GM23338 (cell line): ENCODE data around the gene CDHR2. TPM values are rescaled to one million over a fixed set of nuclear protein-coding genes. Genes with fewer than 3 reads are reported as not detected.

Source experiments
- ATAC-seq: fragments of 200-7000 bp; cut with Tn5 transposase; 3 replicates; pipeline ENCODE4 v1.9.1; 2020
- DNase-seq: peaks from one replicate; pipeline ENCODE4 v3.0.0-alpha.2; 2015; ENCODE audit warnings: low spot score
- H2AFZ ChIP-seq: fragments of 200-600 bp; sonication (generic); 2 replicates; pipeline ENCODE4 v1.8.0; 2016; ENCODE audit warnings: antibody characterized with exemption, mild to moderate bottlenecking, moderate library complexity
- H3F3A ChIP-seq: fragments of 200-600 bp; sonication (generic); replicated peaks from 2 replicates; pipeline ENCODE4 v1.8.0; 2017; ENCODE audit warnings: antibody characterized with exemption, mixed run types, low read depth
- H3K27ac ChIP-seq: fragments of 200-600 bp; sonication (generic); 2 replicates; pipeline ENCODE4 v1.6.1; 2016; ENCODE audit warnings: low read depth
- H3K27me3 ChIP-seq: fragments of 200-600 bp; sonication (generic); 2 replicates; pipeline ENCODE4 v1.8.0; 2016; ENCODE audit warnings: mild to moderate bottlenecking, mixed run types, moderate library complexity; ENCODE audit not compliant: insufficient read depth
- H3K36me3 ChIP-seq: fragments of 200-600 bp; sonication (generic); 2 replicates; pipeline ENCODE4 v1.8.0; 2016; ENCODE audit warnings: mild to moderate bottlenecking; ENCODE audit not compliant: insufficient read depth
- H3K4me1 ChIP-seq: fragments of 200-600 bp; sonication (generic); 2 replicates; pipeline ENCODE4 v1.8.0; 2016; ENCODE audit warnings: mild to moderate bottlenecking, moderate library complexity; ENCODE audit not compliant: insufficient read depth
- H3K4me2 ChIP-seq: fragments of 200-600 bp; sonication (generic); 2 replicates; pipeline ENCODE4 v1.7.1; 2017; ENCODE audit warnings: mixed run types
- H3K4me3 ChIP-seq: fragments of 200-600 bp; sonication (generic); 2 replicates; pipeline ENCODE4 v1.6.1; 2016; ENCODE audit warnings: mixed run types
- H3K79me2 ChIP-seq: fragments of 200-600 bp; sonication (generic); replicated peaks from 2 replicates; pipeline ENCODE4 v1.8.0; 2017; ENCODE audit warnings: mild to moderate bottlenecking; ENCODE audit not compliant: insufficient read depth
- H3K9me2 ChIP-seq: fragments of 200-600 bp; sonication (generic); 2 replicates; pipeline ENCODE4 v1.8.0; 2017; ENCODE audit not compliant: insufficient read depth
- H4K20me1 ChIP-seq: fragments of 200-600 bp; sonication (generic); replicated peaks from 2 replicates; pipeline ENCODE4 v1.8.0; 2017; ENCODE audit warnings: mild to moderate bottlenecking; ENCODE audit not compliant: insufficient read depth
- H3K27ac Mint-ChIP-seq: 2 replicates; pipeline ENCODE4 v1.8.0; 2020; ENCODE audit warnings: inconsistent platforms, mild to moderate bottlenecking, moderate library complexity, mixed read lengths
- H3K27me3 Mint-ChIP-seq: 3 replicates; pipeline ENCODE4 v1.8.0; 2022; ENCODE audit warnings: low read depth, mild to moderate bottlenecking, moderate library complexity, mixed read lengths, inconsistent platforms; ENCODE audit not compliant: insufficient read depth, poor library complexity
- H3K36me3 Mint-ChIP-seq: 3 replicates; pipeline ENCODE4 v1.8.0; 2021; ENCODE audit warnings: low read depth, mild to moderate bottlenecking, inconsistent platforms, moderate library complexity, mixed read lengths
- H3K4me1 Mint-ChIP-seq: 3 replicates; pipeline ENCODE4 v1.8.0; 2020; ENCODE audit warnings: mild to moderate bottlenecking, inconsistent platforms, mixed read lengths
- H3K4me3 Mint-ChIP-seq: 3 replicates; pipeline ENCODE4 v1.8.0; 2021; ENCODE audit warnings: moderate library complexity, mild to moderate bottlenecking, inconsistent platforms, mixed read lengths
- H3K9me3 Mint-ChIP-seq: 3 replicates; pipeline ENCODE4 v1.8.0; 2020; ENCODE audit warnings: moderate library complexity, mild to moderate bottlenecking, inconsistent platforms, mixed read lengths
- CREB1 ChIP-seq: fragments of 250-450 bp; sonication (Bioruptor Pico); IDR thresholded peaks from 2 replicates; pipeline ENCODE4 v1.5.0; 2020; ENCODE audit warnings: low read depth, mild to moderate bottlenecking, moderate library complexity
- EZH2 ChIP-seq: fragments of 200-600 bp; sonication (generic); IDR thresholded peaks from one replicate; pipeline ENCODE4 v1.8.0; 2017; ENCODE audit warnings: antibody characterized with exemption, mild to moderate bottlenecking, low read depth; ENCODE audit not compliant: unreplicated experiment
- EZH2phosphoT487 ChIP-seq: fragments of 200-600 bp; sonication (generic); IDR thresholded peaks from one replicate; pipeline ENCODE4 v1.8.1; 2018; ENCODE audit warnings: antibody characterized with exemption; ENCODE audit not compliant: unreplicated experiment
- JUNB ChIP-seq: IDR thresholded peaks from one replicate; pipeline ENCODE4 v1.6.1; 2016; ENCODE audit warnings: antibody characterized with exemption; ENCODE audit not compliant: unreplicated experiment
- NANOG ChIP-seq: IDR thresholded peaks from 2 replicates; pipeline ENCODE4 v1.6.1; 2016; ENCODE audit warnings: antibody characterized with exemption, borderline replicate concordance
- POLR2AphosphoS5 ChIP-seq: IDR thresholded peaks from 2 replicates; pipeline ENCODE4 v1.6.1; 2016; ENCODE audit warnings: antibody characterized with exemption, low read depth
- STAT1 ChIP-seq: IDR thresholded peaks from one replicate; pipeline ENCODE4 v1.6.1; 2016; ENCODE audit warnings: antibody characterized with exemption; ENCODE audit not compliant: unreplicated experiment
- ZNF114 ChIP-seq: fragments of 250-450 bp; sonication (Bioruptor Pico); IDR thresholded peaks from 2 replicates; pipeline ENCODE4 v1.5.0; 2020; ENCODE audit warnings: mild to moderate bottlenecking, moderate library complexity
- ZNF331 ChIP-seq: fragments of 250-450 bp; sonication (Bioruptor Pico); IDR thresholded peaks from 2 replicates; pipeline ENCODE4 v1.5.0; 2020; ENCODE audit warnings: low read depth, mild to moderate bottlenecking, moderate library complexity
- polyA plus RNA-seq: library from polyadenylated mRNA; unstranded; fragments of >200 nt; fragmentation: Nextera tagmentation; extraction: Ambion mirVana; gene quantifications from 2 replicates; pipeline ENCODE4 v1.2.1, GENCODE V29; 2016
- total RNA-seq: library from RNA; depleted of rRNA; stranded (reverse); fragments of >200 nt; shearing (Covaris generic); gene quantifications from 2 replicates; pipeline ENCODE4 v1.2.3, GENCODE V29; 2014
- TF ChIP-seq, protein P1 (sequence below): fragments of 250-450 bp; sonication (Bioruptor Pico); IDR thresholded peaks from 2 replicates; pipeline ENCODE4 v1.5.0; 2020; ENCODE audit warnings: mild to moderate bottlenecking, moderate library complexity
- TF ChIP-seq, protein P2 (sequence below), 2 experiments: fragments of 200-600 bp in 1 of 2; sonication (generic) in 1 of 2; conservative IDR thresholded peaks; 2 replicates each; pipeline versions ENCODE4 v1.5.1 to v1.6.1; 2016 to 2017; ENCODE audit warnings: antibody characterized with exemption in 2 of 2, low read depth in 2 of 2, mild to moderate bottlenecking in 2 of 2, moderate library complexity in 1 of 2
- TF ChIP-seq, protein P3 (sequence below): IDR thresholded peaks from 2 replicates; pipeline ENCODE4 v1.6.1; 2016; ENCODE audit warnings: antibody characterized with exemption

Gene CDHR2
- total and polyA plus RNA-seq, 2 experiments from 2014 or later = not detected

DNA sequence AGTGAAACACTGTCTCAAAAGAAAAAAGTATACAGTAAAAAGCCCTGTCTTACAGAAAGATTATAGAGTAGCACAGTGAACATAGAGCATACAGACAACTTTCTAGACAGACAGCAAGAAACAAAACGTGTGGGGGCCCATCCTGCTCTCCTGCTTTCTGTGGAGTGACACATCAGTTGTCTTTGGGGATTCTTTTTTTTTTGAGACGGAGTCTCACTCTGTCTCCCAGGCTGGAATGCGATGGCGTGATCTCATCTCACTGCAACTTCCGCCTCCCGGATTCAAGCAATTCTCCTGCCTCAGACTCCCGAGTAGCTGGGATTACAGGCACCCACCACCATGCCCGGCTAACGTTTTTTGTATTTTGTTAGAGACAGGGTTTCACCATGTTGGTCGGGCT, 14.9 kb downstream of the CDHR2 start:
- no peak overlapping the region for H3K27ac ChIP-seq
- no peak for DNase-seq
- no peak for ATAC-seq
- no peaks in the 10 kb centered on the region for H3K9me2 ChIP-seq
- peaks cover 10% of the 10 kb centered on the region for H3K4me1 Mint-ChIP-seq
- H3K4me3 ChIP-seq = no peak overlapping the region
- no peak overlapping the region for H3K27ac Mint-ChIP-seq
- peaks cover 20% of the 10 kb centered on the region for H3K27me3 Mint-ChIP-seq
- no peaks in the 10 kb centered on the region for H3F3A ChIP-seq
- H4K20me1 ChIP-seq = no peaks in the 10 kb centered on the region
- no peaks in the 10 kb centered on the region for H3K27me3 ChIP-seq
- H3K36me3 ChIP-seq = no peaks in the 10 kb centered on the region
- H3K36me3 Mint-ChIP-seq = no peaks in the 10 kb centered on the region
- no peak overlapping the region for H2AFZ ChIP-seq
- H3K4me2 ChIP-seq = no peak overlapping the region
- H3K4me3 Mint-ChIP-seq = no peak overlapping the region
- H3K9me3 Mint-ChIP-seq = peaks cover 4% of the 10 kb centered on the region; the same call in 1 of the 3 replicates
- TF ChIP-seq NANOG (no peak), STAT1 (no peak)
- H3K79me2 ChIP-seq = no peaks in the 10 kb centered on the region
- H3K4me1 ChIP-seq = peaks cover 5% of the 10 kb centered on the region; the same call in 1 of the 2 replicates

DNA sequence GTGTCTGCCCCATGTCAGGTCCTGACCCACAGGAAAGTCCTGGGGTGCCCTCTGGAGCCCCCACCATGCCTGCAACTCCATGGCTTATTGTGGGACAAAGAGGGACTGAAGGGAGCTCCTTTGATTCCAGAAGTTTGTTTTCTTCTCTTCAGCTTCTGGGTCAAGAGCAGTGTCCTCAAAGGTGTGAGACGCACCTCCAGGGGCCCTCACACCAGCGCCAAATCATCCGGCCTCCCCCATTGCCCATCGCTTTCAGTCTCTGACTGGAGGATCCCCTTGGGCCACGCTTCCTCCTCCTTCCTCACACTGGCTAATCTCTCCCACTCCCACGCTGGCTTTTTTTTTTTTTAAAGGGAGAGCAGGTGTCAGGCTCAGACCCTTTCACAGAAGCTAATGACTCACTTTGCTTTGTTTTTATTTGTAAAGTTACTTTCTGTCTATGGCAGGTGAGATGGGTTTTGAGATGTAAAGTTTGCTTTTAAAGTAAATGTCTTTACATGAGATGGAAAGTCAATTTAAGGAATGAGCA, 16.7 kb downstream of the CDHR2 start:
- Histone ChIP-seq H2AFZ (no peak overlapping the region), H3K27ac (no peak overlapping the region), H3K27me3 (no peaks in the 10 kb centered on the region), H3K36me3 (no peaks in the 10 kb centered on the region), H3K4me2 (no peak overlapping the region), H4K20me1 (no peaks in the 10 kb centered on the region), H3K9me2 (no peaks in the 10 kb centered on the region), H3K79me2 (no peaks in the 10 kb centered on the region), H3F3A (no peaks in the 10 kb centered on the region), H3K4me1 (no peaks in the 10 kb centered on the region), H3K4me3 (no peak overlapping the region)
- H3K36me3 Mint-ChIP-seq = no peaks in the 10 kb centered on the region
- peaks cover 16% of the 10 kb centered on the region for H3K27me3 Mint-ChIP-seq
- peaks cover 3% of the 10 kb centered on the region; the same call in 2 of the 3 replicates for H3K4me1 Mint-ChIP-seq
- ATAC-seq = no peak
- no peak overlapping the region for H3K27ac Mint-ChIP-seq
- no peak overlapping the region for H3K4me3 Mint-ChIP-seq
- no peak for DNase-seq
- 0 out of 3 replicates have a peak, but pooled peaks cover 2% of the 10 kb centered on the region for H3K9me3 Mint-ChIP-seq
- TF ChIP-seq, protein P1, sequence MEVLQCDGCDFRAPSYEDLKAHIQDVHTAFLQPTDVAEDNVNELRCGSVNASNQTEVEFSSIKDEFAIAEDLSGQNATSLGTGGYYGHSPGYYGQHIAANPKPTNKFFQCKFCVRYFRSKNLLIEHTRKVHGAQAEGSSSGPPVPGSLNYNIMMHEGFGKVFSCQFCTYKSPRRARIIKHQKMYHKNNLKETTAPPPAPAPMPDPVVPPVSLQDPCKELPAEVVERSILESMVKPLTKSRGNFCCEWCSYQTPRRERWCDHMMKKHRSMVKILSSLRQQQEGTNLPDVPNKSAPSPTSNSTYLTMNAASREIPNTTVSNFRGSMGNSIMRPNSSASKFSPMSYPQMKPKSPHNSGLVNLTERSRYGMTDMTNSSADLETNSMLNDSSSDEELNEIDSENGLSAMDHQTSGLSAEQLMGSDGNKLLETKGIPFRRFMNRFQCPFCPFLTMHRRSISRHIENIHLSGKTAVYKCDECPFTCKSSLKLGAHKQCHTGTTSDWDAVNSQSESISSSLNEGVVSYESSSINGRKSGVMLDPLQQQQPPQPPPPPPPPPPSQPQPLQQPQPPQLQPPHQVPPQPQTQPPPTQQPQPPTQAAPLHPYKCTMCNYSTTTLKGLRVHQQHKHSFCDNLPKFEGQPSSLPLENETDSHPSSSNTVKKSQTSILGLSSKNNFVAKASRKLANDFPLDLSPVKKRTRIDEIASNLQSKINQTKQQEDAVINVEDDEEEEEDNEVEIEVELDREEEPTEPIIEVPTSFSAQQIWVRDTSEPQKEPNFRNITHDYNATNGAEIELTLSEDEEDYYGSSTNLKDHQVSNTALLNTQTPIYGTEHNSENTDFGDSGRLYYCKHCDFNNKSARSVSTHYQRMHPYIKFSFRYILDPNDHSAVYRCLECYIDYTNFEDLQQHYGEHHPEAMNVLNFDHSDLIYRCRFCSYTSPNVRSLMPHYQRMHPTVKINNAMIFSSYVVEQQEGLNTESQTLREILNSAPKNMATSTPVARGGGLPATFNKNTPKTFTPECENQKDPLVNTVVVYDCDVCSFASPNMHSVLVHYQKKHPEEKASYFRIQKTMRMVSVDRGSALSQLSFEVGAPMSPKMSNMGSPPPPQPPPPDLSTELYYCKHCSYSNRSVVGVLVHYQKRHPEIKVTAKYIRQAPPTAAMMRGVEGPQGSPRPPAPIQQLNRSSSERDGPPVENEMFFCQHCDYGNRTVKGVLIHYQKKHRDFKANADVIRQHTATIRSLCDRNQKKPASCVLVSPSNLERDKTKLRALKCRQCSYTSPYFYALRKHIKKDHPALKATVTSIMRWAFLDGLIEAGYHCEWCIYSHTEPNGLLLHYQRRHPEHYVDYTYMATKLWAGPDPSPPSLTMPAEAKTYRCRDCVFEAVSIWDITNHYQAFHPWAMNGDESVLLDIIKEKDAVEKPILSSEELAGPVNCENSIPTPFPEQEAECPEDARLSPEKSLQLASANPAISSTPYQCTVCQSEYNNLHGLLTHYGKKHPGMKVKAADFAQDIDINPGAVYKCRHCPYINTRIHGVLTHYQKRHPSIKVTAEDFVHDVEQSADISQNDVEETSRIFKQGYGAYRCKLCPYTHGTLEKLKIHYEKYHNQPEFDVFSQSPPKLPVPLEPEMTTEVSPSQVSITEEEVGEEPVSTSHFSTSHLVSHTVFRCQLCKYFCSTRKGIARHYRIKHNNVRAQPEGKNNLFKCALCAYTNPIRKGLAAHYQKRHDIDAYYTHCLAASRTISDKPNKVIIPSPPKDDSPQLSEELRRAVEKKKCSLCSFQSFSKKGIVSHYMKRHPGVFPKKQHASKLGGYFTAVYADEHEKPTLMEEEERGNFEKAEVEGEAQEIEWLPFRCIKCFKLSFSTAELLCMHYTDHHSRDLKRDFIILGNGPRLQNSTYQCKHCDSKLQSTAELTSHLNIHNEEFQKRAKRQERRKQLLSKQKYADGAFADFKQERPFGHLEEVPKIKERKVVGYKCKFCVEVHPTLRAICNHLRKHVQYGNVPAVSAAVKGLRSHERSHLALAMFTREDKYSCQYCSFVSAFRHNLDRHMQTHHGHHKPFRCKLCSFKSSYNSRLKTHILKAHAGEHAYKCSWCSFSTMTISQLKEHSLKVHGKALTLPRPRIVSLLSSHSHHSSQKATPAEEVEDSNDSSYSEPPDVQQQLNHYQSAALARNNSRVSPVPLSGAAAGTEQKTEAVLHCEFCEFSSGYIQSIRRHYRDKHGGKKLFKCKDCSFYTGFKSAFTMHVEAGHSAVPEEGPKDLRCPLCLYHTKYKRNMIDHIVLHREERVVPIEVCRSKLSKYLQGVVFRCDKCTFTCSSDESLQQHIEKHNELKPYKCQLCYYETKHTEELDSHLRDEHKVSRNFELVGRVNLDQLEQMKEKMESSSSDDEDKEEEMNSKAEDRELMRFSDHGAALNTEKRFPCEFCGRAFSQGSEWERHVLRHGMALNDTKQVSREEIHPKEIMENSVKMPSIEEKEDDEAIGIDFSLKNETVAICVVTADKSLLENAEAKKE (CRISPR knock-in tag) = no peak
- TF ChIP-seq POLR2AphosphoS5 (no peak), CREB1 (no peak), JUNB (no peak), ZNF114 (CRISPR knock-in tag) (no peak), EZH2phosphoT487 (no peak), ZNF331 (CRISPR knock-in tag) (no peak), EZH2 (no peak), STAT1 (no peak), NANOG (no peak)
- TF ChIP-seq, protein P2, sequence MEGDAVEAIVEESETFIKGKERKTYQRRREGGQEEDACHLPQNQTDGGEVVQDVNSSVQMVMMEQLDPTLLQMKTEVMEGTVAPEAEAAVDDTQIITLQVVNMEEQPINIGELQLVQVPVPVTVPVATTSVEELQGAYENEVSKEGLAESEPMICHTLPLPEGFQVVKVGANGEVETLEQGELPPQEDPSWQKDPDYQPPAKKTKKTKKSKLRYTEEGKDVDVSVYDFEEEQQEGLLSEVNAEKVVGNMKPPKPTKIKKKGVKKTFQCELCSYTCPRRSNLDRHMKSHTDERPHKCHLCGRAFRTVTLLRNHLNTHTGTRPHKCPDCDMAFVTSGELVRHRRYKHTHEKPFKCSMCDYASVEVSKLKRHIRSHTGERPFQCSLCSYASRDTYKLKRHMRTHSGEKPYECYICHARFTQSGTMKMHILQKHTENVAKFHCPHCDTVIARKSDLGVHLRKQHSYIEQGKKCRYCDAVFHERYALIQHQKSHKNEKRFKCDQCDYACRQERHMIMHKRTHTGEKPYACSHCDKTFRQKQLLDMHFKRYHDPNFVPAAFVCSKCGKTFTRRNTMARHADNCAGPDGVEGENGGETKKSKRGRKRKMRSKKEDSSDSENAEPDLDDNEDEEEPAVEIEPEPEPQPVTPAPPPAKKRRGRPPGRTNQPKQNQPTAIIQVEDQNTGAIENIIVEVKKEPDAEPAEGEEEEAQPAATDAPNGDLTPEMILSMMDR (conservative IDR thresholded peaks at IDR 0.05; ENCODE audit: low read depth in 2 of 2) = no peak
- TF ChIP-seq, protein P3, sequence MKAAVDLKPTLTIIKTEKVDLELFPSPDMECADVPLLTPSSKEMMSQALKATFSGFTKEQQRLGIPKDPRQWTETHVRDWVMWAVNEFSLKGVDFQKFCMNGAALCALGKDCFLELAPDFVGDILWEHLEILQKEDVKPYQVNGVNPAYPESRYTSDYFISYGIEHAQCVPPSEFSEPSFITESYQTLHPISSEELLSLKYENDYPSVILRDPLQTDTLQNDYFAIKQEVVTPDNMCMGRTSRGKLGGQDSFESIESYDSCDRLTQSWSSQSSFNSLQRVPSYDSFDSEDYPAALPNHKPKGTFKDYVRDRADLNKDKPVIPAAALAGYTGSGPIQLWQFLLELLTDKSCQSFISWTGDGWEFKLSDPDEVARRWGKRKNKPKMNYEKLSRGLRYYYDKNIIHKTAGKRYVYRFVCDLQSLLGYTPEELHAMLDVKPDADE = no peak
